Progenitor cell of endocrine pancreas (in vitro differentiated cells): ENCODE measurements around the gene AP5Z1. TPM values are rescaled to one million over a fixed set of nuclear protein-coding genes. Genes with fewer than 3 reads are reported as not detected.

Experiments used
- DNase-seq: peaks from one replicate; pipeline ENCODE4 v3.0.0; 2021; ENCODE audit warnings: low spot score; ENCODE audit not compliant: unreplicated experiment
- H3K27ac Mint-ChIP-seq: 2 replicates; pipeline ENCODE4 v1.8.0; 2021; ENCODE audit warnings: mild to moderate bottlenecking, moderate library complexity, mixed read lengths
- H3K27me3 Mint-ChIP-seq: 2 replicates; pipeline ENCODE4 v1.8.0; 2021; ENCODE audit warnings: mixed read lengths
- H3K36me3 Mint-ChIP-seq: 2 replicates; pipeline ENCODE4 v1.8.0; 2022; ENCODE audit warnings: mixed read lengths; ENCODE audit not compliant: insufficient read depth
- H3K4me1 Mint-ChIP-seq: 2 replicates; pipeline ENCODE4 v1.8.0; 2021; ENCODE audit warnings: low read depth, mixed read lengths
- H3K4me3 Mint-ChIP-seq: 2 replicates; pipeline ENCODE4 v1.8.0; 2021; ENCODE audit warnings: low read depth, mild to moderate bottlenecking, moderate library complexity, mixed read lengths
- H3K9me3 Mint-ChIP-seq: 2 replicates; pipeline ENCODE4 v1.8.0; 2021; ENCODE audit warnings: low read depth, mixed read lengths
- total RNA-seq: library from RNA; stranded (reverse); gene quantifications from 2 replicates; pipeline ENCODE4 v1.2.1, GENCODE V29; 2021
- TF ChIP-seq, protein P1 (sequence below): fragments of 200-600 bp; sonication (generic); IDR thresholded peaks from one replicate; pipeline ENCODE4 v1.5.0; 2021; ENCODE audit warnings: antibody characterized with exemption, mild to moderate bottlenecking; ENCODE audit not compliant: unreplicated experiment

Gene AP5Z1
- total RNA-seq, 1 donor from 2014 or later = 42.8 TPM

DNA sequence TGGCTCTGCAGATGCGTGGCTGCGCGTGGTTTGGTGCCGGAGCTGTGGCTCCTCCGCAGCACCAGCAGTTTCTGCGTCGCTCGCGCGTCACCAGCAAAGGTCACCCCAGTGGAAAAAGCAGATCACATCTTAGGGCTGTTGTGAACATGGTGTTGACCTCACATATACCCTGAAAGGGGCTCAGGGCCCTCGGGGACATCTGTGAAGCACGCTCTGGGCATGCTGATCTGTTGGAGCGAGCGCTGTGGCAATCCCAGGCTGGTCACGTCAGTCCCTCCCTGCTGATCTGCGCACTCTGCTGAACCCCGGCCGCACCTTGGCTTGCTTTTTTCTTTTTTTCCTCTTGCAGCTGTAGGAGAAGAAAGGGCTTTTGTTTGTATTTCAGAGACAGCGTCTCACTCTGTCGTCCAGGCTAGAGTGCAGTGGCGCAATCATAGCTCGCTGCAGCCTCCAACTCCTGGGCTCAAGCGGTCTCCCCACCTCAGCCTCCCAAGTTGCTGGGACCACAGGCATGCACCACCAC lies 33.3 kb upstream of the AP5Z1 start:
- Mint-ChIP-seq H3K9me3 (no peaks in the 10 kb centered on the region), H3K4me3 (no peak overlapping the region), H3K36me3 (peaks cover 16% of the 10 kb centered on the region), H3K4me1 (peaks cover 62% of the 10 kb centered on the region), H3K27ac (no peak overlapping the region), H3K27me3 (no peaks in the 10 kb centered on the region)
- TF ChIP-seq, protein P1, sequence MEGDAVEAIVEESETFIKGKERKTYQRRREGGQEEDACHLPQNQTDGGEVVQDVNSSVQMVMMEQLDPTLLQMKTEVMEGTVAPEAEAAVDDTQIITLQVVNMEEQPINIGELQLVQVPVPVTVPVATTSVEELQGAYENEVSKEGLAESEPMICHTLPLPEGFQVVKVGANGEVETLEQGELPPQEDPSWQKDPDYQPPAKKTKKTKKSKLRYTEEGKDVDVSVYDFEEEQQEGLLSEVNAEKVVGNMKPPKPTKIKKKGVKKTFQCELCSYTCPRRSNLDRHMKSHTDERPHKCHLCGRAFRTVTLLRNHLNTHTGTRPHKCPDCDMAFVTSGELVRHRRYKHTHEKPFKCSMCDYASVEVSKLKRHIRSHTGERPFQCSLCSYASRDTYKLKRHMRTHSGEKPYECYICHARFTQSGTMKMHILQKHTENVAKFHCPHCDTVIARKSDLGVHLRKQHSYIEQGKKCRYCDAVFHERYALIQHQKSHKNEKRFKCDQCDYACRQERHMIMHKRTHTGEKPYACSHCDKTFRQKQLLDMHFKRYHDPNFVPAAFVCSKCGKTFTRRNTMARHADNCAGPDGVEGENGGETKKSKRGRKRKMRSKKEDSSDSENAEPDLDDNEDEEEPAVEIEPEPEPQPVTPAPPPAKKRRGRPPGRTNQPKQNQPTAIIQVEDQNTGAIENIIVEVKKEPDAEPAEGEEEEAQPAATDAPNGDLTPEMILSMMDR = no peak
- no peak for DNase-seq

GRCh38 chr7:4742852-4743251 lies 32.6 kb upstream of the AP5Z1 start:
- H3K4me1 Mint-ChIP-seq = peaks cover 61% of the 10 kb centered on the region

GRCh38 chr7:4744391-4745264 lies 30.8 kb upstream of the AP5Z1 start:
- DNase-seq = peak; percentile 92
- peak overlapping the region; percentile 43 for H3K4me3 Mint-ChIP-seq
- H3K9me3 Mint-ChIP-seq = no peaks in the 10 kb centered on the region
- no peaks in the 10 kb centered on the region for H3K27me3 Mint-ChIP-seq
- peaks cover 54% of the 10 kb centered on the region for H3K4me1 Mint-ChIP-seq
- peaks cover 28% of the 10 kb centered on the region for H3K36me3 Mint-ChIP-seq
- TF ChIP-seq, protein P1 = no peak
- peak overlapping the region; percentile 99 for H3K27ac Mint-ChIP-seq

More at GRCh38 chr7:4742852-4743251, 32.6 kb upstream of the AP5Z1 start:
- Mint-ChIP-seq H3K36me3 (peaks cover 18% of the 10 kb centered on the region), H3K9me3 (no peaks in the 10 kb centered on the region), H3K27me3 (no peaks in the 10 kb centered on the region), H3K4me3 (no peak overlapping the region), H3K27ac (peak overlapping the region; percentile 99)
- no peak for DNase-seq
- TF ChIP-seq, protein P1 = no peak

DNA sequence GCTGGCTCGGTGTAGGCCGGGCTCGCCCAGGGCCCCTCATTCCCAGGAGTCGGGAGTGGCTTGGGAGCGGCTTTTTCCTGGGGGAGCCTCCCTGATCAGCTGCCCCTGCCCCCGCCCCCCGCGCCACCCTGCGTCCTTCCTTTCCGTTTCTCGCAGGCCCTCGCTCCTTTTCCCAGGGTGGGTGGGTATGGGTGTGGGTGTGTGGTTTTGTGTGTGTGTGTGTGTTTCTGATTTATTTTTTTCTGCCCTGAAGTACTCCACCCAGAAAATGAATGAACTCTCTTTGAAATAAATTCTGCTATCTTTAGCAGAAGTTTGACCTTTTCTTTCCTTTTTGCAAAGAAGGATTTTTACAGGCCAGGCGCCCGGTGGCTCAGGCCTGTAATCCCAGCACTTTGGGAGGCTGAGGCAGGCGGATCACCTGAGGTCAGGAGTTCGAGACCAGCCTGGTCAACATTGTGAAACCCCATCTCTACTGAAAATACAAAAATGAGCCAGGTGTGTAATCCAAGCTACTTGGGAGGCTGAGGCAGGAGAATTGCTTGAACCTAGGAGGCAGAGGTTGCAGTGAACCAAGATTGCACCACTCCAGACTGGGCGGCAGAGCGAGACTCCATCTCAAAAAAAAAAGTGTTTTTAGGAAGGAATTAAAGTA lies 30.0 kb upstream of the AP5Z1 start:
- H3K27ac Mint-ChIP-seq = peak overlapping the region; percentile 99
- H3K36me3 Mint-ChIP-seq = peaks cover 28% of the 10 kb centered on the region
- no peaks in the 10 kb centered on the region for H3K27me3 Mint-ChIP-seq

More for the DNA sequence above, 30.0 kb upstream of the AP5Z1 start:
- Mint-ChIP-seq H3K9me3 (no peaks in the 10 kb centered on the region), H3K4me3 (peak overlapping the region; percentile 35), H3K4me1 (peaks cover 51% of the 10 kb centered on the region)
- no peak for DNase-seq
- TF ChIP-seq, protein P1 = no peak
